GM12878 (cell line): ENCODE data around the gene NAP1L1. TPM values are rescaled to one million over a fixed set of nuclear protein-coding genes. Genes with fewer than 3 reads are reported as not detected.
A peak's percentile ranks its signal among the peaks of the same experiment; 100 is the strongest.

Experiments
- ATAC-seq: fragments of 200-7000 bp; cut with Tn5 transposase; 3 replicates; pipeline ENCODE4 v1.9.1; 2020; ENCODE audit warnings: mild to moderate bottlenecking, moderate library complexity
- BruUV-seq: library from RNA; stranded (reverse); fragments of 400-500 nt; replicated peaks from 2 replicates; lab custom pipeline; 2021; lab: Mats Ljungman, UMichigan
- CTCF ChIA-PET: fragments of 300-600 bp; sonication (Branson Sonifier 250); formaldehyde crosslinking; extraction: SDS; loops from one replicate; lab custom pipeline; 2021; ENCODE audit warnings: inconsistent platforms; lab: Yijun Ruan, JAX
- POLR2A ChIA-PET: fragments of 350-600 bp; formaldehyde crosslinking; extraction: SDS; loops from one replicate; lab custom pipeline; 2021; ENCODE audit warnings: inconsistent platforms; lab: Charles Lee
- RAD21 ChIA-PET: fragments of 300-600 bp; sonication (Branson Sonifier 250); formaldehyde crosslinking; loops from one replicate; lab custom pipeline; 2023; ENCODE audit warnings: antibody characterized with exemption; ENCODE audit not compliant: unreplicated experiment; lab: Charles Lee
- SMC1A ChIA-PET: fragments of 300-600 bp; sonication (Branson Sonifier 250); formaldehyde crosslinking; loops from one replicate; lab custom pipeline; 2023; ENCODE audit not compliant: unreplicated experiment, uncharacterized antibody; lab: Charles Lee
- DNase-seq: peaks from one replicate; pipeline ENCODE4 v3.0.0-alpha.2; 2011; ENCODE audit warnings: low read depth, low spot score
- FAIRE-seq: peaks from 3 replicates; lab custom pipeline; 2011; peaks lifted over from hg19 to GRCh38; lab: Jason Lieb, UNC
- H2AFZ ChIP-seq: 2 replicates; pipeline ENCODE4 v1.6.0; 2011; ENCODE audit warnings: low read depth, low read length, control low read depth; ENCODE audit not compliant: control insufficient read depth
- H3K27ac ChIP-seq: 2 replicates; pipeline ENCODE4 v1.5.1; 2011; ENCODE audit warnings: control low read depth; ENCODE audit not compliant: control insufficient read depth, insufficient read depth
- H3K27me3 ChIP-seq, 2 experiments: replicated peaks in 1 of 2; 2 replicates each; pipeline versions ENCODE4 v1.6.0 to v1.6.1; 2011; ENCODE audit warnings: low read length in 1 of 2; ENCODE audit not compliant: control insufficient read depth in 2 of 2, insufficient read depth in 2 of 2
- H3K36me3 ChIP-seq, 2 experiments: 2 replicates each; pipeline ENCODE4 v1.5.1; 2011; ENCODE audit warnings: low read length in 1 of 2; ENCODE audit not compliant: control insufficient read depth in 2 of 2, insufficient read depth in 2 of 2
- H3K4me1 ChIP-seq: 2 replicates; pipeline ENCODE4 v1.6.1; 2011; ENCODE audit warnings: mild to moderate bottlenecking, low read length, moderate library complexity, mixed read lengths; ENCODE audit not compliant: control insufficient read depth, insufficient read depth
- H3K4me2 ChIP-seq: 2 replicates; pipeline ENCODE4 v1.6.0; 2011; ENCODE audit warnings: control low read depth; ENCODE audit not compliant: control insufficient read depth, insufficient read depth
- H3K4me3 ChIP-seq: fragments of 200-600 bp; sonication (generic); 2 replicates; pipeline ENCODE4 v1.5.1; 2016
- H3K79me2 ChIP-seq: 2 replicates; pipeline ENCODE4 v1.6.0; 2011; ENCODE audit warnings: low read length; ENCODE audit not compliant: control insufficient read depth, insufficient read depth
- H3K9ac ChIP-seq: 2 replicates; pipeline ENCODE4 v1.8.0; 2011; ENCODE audit warnings: low read length, control low read depth, mixed read lengths; ENCODE audit not compliant: control insufficient read depth, insufficient read depth
- H3K9me3 ChIP-seq: replicated peaks from 3 replicates; pipeline ENCODE4 v1.5.1; 2011; ENCODE audit warnings: mild to moderate bottlenecking, low read length; ENCODE audit not compliant: control insufficient read depth, insufficient read depth
- H4K20me1 ChIP-seq: 2 replicates; pipeline ENCODE4 v1.6.0; 2011; ENCODE audit not compliant: control insufficient read depth, insufficient read depth
- BCLAF1 ChIP-seq: fragments of 450-650 bp; IDR thresholded peaks from 2 replicates; pipeline ENCODE4 v1.6.1; 2017; ENCODE audit warnings: antibody characterized with exemption, mild to moderate bottlenecking, moderate library complexity
- IRF4 ChIP-seq: IDR thresholded peaks from 2 replicates; pipeline ENCODE4 v1.6.1; 2011; ENCODE audit warnings: low read depth, low read length
- NFYB ChIP-seq: IDR thresholded peaks from 2 replicates; pipeline ENCODE4 v1.6.1; 2011; ENCODE audit warnings: low read depth, mild to moderate bottlenecking, low read length, improper control_type of control experiment, moderate library complexity; ENCODE audit not compliant: insufficient read depth
- PML ChIP-seq: IDR thresholded peaks from 2 replicates; pipeline ENCODE4 v1.6.1; 2012; ENCODE audit warnings: low read length, inconsistent platforms
- PRDM15 ChIP-seq: fragments of 450-650 bp; formaldehyde crosslinking; IDR thresholded peaks from 2 replicates; pipeline ENCODE4 v1.4.0; 2020; ENCODE audit warnings: mild to moderate bottlenecking, moderate library complexity
- RBBP5 ChIP-seq: fragments of 200-600 bp; sonication (generic); conservative IDR thresholded peaks from 2 replicates; pipeline ENCODE4 v1.6.1; 2016
- SMC3 ChIP-seq: IDR thresholded peaks from 2 replicates; pipeline ENCODE4 v1.6.1; 2011; ENCODE audit warnings: low read length, improper control_type of control experiment, borderline replicate concordance
- SREBF2 ChIP-seq: IDR thresholded peaks from 2 replicates; pipeline ENCODE4 v1.6.1; 2012; ENCODE audit warnings: mild to moderate bottlenecking, low read length
- SRF ChIP-seq, 2 experiments: IDR thresholded peaks; 2 replicates each; pipeline ENCODE4 v1.6.1; 2011; ENCODE audit warnings: low read depth in 2 of 2, low read length in 2 of 2, mild to moderate bottlenecking in 1 of 2, moderate library complexity in 1 of 2
- USF2 ChIP-seq: IDR thresholded peaks from 2 replicates; pipeline ENCODE4 v1.6.1; 2011; ENCODE audit warnings: low read depth, low read length, improper control_type of control experiment, borderline replicate concordance
- ZBTB40 ChIP-seq: fragments of 450-650 bp; IDR thresholded peaks from 2 replicates; pipeline ENCODE4 v1.6.1; 2016; ENCODE audit warnings: mild to moderate bottlenecking, moderate library complexity, borderline replicate concordance
- WGBS: methylation state at CpG from one replicate; pipeline ENCODE4 v1.1.6; 2016; ENCODE audit warnings: low lambda C conversion rate; ENCODE audit not compliant: insufficient replicate concordance, insufficient coverage; ENCODE audit errors: missing lambda C conversion rate; 5-methylcytosine and 5-hydroxymethylcytosine counted together
- in situ Hi-C: fragments of 300-500 bp; cut with MboI; formaldehyde crosslinking; loops from 9 replicates; pipeline ENCODE4 v1.14.3; 2018; ENCODE audit warnings: mixed read lengths
- intact Hi-C: fragments of 100-400 bp; cut with micrococcal nuclease; formaldehyde crosslinking; loops from one replicate; pipeline ENCODE4 v1.14.2; 2022; ENCODE audit not compliant: unreplicated experiment
- polyA plus RNA-seq, 11 experiments: library from polyadenylated mRNA; depleted of rRNA in 4 of 11; unstranded in 6 of 11; stranded (reverse) in 5 of 11; fragments of >200 nt; fragmentation: Nextera tagmentation in 4 of 11; fragmentation: Illumina TruSeq in 1 of 11; extraction: Ambion mirVana in 4 of 11; extraction: Trizol in 1 of 11; gene quantifications; 1 replicate in 1 of 11; 2 replicates in 10 of 11; pipeline versions ENCODE4 v1.2.1 to v1.2.3, GENCODE V29; 2011 to 2016; ENCODE audit warnings: inconsistent platforms in 2 of 11, missing spikeins in 2 of 11, low read depth in 1 of 11
- total RNA-seq, 4 experiments: library from RNA; depleted of rRNA in 3 of 4; stranded (reverse); fragments of >200 nt in 3 of 4; fragmentation: Illumina TruSeq in 1 of 4; extraction: Trizol in 1 of 4; gene quantifications; 2 replicates each; pipeline versions ENCODE4 v1.2.1 to v1.2.3, GENCODE V29; 2013 to 2021
- TF ChIP-seq, protein P1 (sequence below): IDR thresholded peaks from 2 replicates; pipeline ENCODE4 v1.6.1; 2011; ENCODE audit warnings: low read depth, mild to moderate bottlenecking, low read length, moderate library complexity, borderline replicate concordance; ENCODE audit errors: extremely low read depth

Gene NAP1L1
- total and polyA plus RNA-seq, 10 of the 15 experiments (the other 5 are each of a cell fraction or from before 2014, with no cell fraction given) = 256 to 1,036 (median 536) TPM

DNA sequence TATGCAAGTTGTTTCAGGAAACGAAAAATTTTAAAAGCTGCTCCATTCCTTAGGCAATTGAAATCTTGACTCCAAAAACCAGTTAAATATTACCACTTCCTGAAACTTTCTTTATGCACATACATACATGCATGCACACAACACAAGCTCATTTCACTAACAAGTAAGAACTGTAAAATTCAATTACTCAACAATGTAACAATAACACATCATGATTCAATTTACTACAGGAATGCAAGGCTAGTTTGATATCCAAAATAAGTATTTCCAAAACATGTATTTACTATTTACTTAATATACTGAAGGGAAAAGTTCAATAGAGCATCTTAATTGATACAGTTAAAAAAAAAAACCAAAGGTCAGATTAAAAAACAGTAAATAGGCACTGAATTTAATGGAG is 19.6 kb downstream of the NAP1L1 start:
- Histone ChIP-seq H2AFZ (no peak overlapping the region), H3K9ac (no peak overlapping the region), H3K9me3 (peaks cover 10% of the 10 kb centered on the region), H3K36me3 (peaks cover 4 to 35% of the 10 kb centered on the region in 2 experiments), H4K20me1 (no peaks in the 10 kb centered on the region), H3K4me2 (no peak overlapping the region), H3K27me3 (no peaks in the 10 kb centered on the region), H3K4me1 (no peaks in the 10 kb centered on the region), H3K79me2 (peaks cover 66% of the 10 kb centered on the region), H3K27ac (no peak overlapping the region), H3K4me3 (no peak overlapping the region)
- intact Hi-C loops (no loop called here), in situ Hi-C loops (no loop called here)
- FAIRE-seq = peak; percentile 72
- ChIA-PET CTCF (interaction anchor here (0.6 to 1.6 kb wide), 2 partner anchors 9 to 10 kb away, joined by 3 to 4 read pairs; no protein-coding TSS in a partner anchor), POLR2A (interaction anchor here (0.7 kb wide), 1 partner anchor 80 kb away, joined by 3 read pairs; no protein-coding TSS in a partner anchor), SMC1A (interaction anchor here (1.2 to 1.8 kb wide), 3 partner anchors 23 to 537 kb away, joined by 3 to 5 read pairs (median 3); no protein-coding TSS in a partner anchor), RAD21 (no interaction called here)
- no peak for ATAC-seq
- BruUV-seq = no TSS peak
- 39% methylated on average over 1 of the region's 1 CpG for WGBS
- DNase-seq = no peak
- TF ChIP-seq RBBP5 (no peak), PRDM15 (CRISPR knock-in tag) (no peak), IRF4 (no peak), SRF (IDR thresholded peaks at IDR 0.05; ENCODE audit: low read depth in 2 of 2, low read length in 2 of 2) (no peak), PML (no peak), SMC3 (no peak), SREBF2 (no peak), BCLAF1 (no peak), ZBTB40 (no peak), USF2 (no peak), NFYB (no peak)
- TF ChIP-seq, protein P1, sequence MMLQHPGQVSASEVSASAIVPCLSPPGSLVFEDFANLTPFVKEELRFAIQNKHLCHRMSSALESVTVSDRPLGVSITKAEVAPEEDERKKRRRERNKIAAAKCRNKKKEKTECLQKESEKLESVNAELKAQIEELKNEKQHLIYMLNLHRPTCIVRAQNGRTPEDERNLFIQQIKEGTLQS = no peak
